Measurements from ENCODE around the gene TTLL3. TPM values are rescaled to one million over a fixed set of nuclear protein-coding genes. Genes with fewer than 3 reads are reported as not detected.
A peak's percentile ranks its signal among the peaks of the same experiment; 100 is the strongest.

Gene TTLL3
- total RNA-seq, 1 donor from 2014 or later, result 9.7 TPM

DNA sequence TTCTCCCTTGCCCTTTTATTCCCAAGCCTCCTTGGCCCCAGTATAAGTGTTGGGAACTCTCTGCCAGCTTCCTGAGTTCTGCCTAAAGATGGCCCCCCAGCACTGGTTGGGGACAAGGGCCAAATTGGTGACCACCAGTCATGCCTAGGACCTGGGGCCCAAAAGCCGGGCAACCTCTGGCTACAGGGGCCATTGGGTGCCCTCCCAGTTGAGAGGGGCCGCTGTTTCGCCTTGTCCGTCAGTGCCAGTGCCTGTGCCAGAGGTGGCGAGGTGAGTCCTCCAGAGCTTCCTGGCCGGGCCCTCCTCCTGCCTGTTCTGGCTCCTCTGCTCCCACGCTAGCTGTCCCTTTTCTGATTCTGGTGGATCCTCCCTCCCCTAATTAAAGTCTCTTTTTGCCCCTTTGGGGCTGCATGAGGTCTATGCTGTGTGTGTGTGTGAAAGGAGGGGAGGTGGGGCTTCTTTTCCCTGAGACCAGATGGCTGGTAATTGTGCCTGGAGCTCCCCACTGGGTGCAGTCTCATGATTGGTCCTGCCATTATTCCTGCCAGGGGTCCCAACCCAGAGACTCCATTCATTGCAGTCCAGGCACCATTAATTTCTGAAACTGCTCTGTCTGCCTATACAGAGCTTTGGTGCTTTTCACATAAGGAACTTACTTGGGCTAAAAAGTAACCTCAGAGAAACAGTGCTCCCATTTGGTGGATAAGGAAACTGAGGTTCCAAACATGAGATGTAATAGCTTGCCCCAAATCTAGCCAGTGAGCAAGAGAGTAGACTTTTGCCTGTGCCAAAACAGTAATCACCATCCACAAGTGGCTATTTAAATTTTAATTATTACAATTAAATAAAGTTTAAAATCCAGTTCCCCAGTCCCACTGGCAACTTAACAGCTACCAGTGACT is 3.1 kb upstream of the TTLL3 start:
- no peak for DNase-seq (ENCODE audit: low read depth)
- no peak overlapping the region for H3K4me3 ChIP-seq (ENCODE audit: low read depth, low read length)
- no peak for TF ChIP-seq CTCF (conservative IDR thresholded peaks at IDR 0.05; ENCODE audit: low read depth, low read length)

- no peak overlapping the region for H3K4me3 ChIP-seq (ENCODE audit: low read depth, low read length)
- no peak for TF ChIP-seq CTCF (conservative IDR thresholded peaks at IDR 0.05; ENCODE audit: low read depth, low read length)
- DNase-seq (ENCODE audit: low read depth), result no peak
Measured at GRCh38 chr3:9807981-9808344, 2.1 kb upstream of the TTLL3 start.

DNA sequence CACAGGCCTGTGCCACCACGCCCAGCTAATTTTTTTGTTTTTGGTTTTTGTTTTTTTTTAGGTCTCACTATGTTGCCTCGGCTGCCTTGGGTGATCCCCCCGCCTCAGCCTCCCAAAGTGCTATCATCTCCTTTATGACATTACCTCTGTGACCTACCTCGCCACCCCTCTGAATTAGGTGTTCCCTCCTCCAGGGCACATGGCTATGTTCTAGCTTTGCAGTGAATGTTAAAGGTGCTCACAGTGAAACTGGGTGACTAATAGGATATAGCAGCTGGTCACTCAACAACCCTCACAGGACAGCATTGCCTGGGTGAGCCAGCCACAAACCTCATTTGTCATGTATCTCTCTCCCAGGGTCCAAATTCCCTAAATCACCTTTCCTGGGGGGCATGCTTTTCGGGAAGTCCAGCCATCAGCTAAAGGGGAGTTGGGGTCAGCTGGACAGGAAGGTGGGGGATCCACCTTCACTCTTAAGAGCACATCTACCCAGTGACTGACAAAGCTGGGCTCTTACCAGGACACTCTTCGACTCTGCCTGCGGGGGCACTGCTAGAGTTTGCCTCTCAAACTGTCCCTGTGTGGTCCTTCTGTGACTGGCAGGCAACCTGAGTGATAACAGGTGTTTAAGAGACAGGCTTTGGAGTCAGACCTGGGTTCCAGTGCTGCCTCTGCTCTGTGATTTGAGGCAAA is 1.6 kb upstream of the TTLL3 start:
- DNase-seq (ENCODE audit: low read depth), result no peak
- H3K4me3 ChIP-seq (ENCODE audit: low read depth, low read length), result no peak overlapping the region
- peak; percentile 45 for TF ChIP-seq CTCF (conservative IDR thresholded peaks at IDR 0.05; ENCODE audit: low read depth, low read length)

DNA sequence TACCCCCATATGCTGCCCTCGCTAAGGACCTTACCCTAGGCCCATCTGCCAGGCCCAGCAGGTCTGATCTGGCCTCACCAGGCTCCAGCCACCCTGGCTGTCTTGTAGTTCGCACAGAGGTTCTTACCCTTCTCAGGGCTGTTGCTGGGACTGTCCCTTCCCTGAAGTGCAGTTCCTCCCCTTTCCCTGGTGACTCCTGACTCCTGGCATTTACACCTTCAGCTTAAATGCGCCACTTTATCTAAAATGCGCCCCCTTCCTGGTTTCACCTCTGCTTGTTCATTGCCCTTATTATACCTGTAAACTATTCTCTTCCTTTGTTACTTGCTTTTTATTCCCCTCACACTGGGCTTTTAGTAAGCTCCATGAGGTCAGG is 835 bp upstream of the TTLL3 start:
- peak overlapping the region; percentile 66 for H3K4me3 ChIP-seq (ENCODE audit: low read depth, low read length)
- TF ChIP-seq CTCF (conservative IDR thresholded peaks at IDR 0.05; ENCODE audit: low read depth, low read length), result no peak
- no peak for DNase-seq (ENCODE audit: low read depth)

GRCh38 chr3:9810433-9810770 is 340 bp downstream of the TTLL3 start:
- peak overlapping the region; percentile 66 for H3K4me3 ChIP-seq (ENCODE audit: low read depth, low read length)
- TF ChIP-seq CTCF (conservative IDR thresholded peaks at IDR 0.05; ENCODE audit: low read depth, low read length), result no peak
- DNase-seq (ENCODE audit: low read depth), result no peak

GRCh38 chr3:9810846-9811245 is 784 bp downstream of the TTLL3 start:
- peak overlapping the region; percentile 66 for H3K4me3 ChIP-seq (ENCODE audit: low read depth, low read length)
- DNase-seq (ENCODE audit: low read depth), result no peak
- TF ChIP-seq CTCF (conservative IDR thresholded peaks at IDR 0.05; ENCODE audit: low read depth, low read length), result no peak
